ENCODE measurements around the gene APBA2. TPM values are rescaled to one million over a fixed set of nuclear protein-coding genes. Genes with fewer than 3 reads are reported as not detected.

The APBA2 gene
- total RNA-seq, 1 experiment from 2014 or later: 0.31 TPM

- no peaks in the 10 kb centered on the region for H3K27me3 ChIP-seq (ENCODE audit: control insufficient read depth, insufficient read depth, low read length)
- H3K4me3 ChIP-seq (ENCODE audit: low read depth in 2 of 2, low read length in 2 of 2): no peak overlapping the region
- intact Hi-C loops (cut with micrococcal nuclease; ENCODE audit: unreplicated experiment): no loop called here
- H3K27ac ChIP-seq (ENCODE audit: low read length): no peak overlapping the region
- ATAC-seq (no peak), DNase-seq (ENCODE audit: low read depth, low spot score) (no peak)
- no TSS peak for BruUV-seq (replicated peaks)
- POLR2A ChIA-PET: no interaction called here
- no peaks in the 10 kb centered on the region for H3K4me1 ChIP-seq (ENCODE audit: control insufficient read depth, insufficient read depth, low read length)
- H3K36me3 ChIP-seq (ENCODE audit: control insufficient read depth, insufficient read depth, low read length): no peaks in the 10 kb centered on the region
- TF ChIP-seq POLR2AphosphoS5 (IDR thresholded peaks at IDR 0.05; ENCODE audit: low read depth, low read length): no peak
- TF ChIP-seq, protein P1, sequence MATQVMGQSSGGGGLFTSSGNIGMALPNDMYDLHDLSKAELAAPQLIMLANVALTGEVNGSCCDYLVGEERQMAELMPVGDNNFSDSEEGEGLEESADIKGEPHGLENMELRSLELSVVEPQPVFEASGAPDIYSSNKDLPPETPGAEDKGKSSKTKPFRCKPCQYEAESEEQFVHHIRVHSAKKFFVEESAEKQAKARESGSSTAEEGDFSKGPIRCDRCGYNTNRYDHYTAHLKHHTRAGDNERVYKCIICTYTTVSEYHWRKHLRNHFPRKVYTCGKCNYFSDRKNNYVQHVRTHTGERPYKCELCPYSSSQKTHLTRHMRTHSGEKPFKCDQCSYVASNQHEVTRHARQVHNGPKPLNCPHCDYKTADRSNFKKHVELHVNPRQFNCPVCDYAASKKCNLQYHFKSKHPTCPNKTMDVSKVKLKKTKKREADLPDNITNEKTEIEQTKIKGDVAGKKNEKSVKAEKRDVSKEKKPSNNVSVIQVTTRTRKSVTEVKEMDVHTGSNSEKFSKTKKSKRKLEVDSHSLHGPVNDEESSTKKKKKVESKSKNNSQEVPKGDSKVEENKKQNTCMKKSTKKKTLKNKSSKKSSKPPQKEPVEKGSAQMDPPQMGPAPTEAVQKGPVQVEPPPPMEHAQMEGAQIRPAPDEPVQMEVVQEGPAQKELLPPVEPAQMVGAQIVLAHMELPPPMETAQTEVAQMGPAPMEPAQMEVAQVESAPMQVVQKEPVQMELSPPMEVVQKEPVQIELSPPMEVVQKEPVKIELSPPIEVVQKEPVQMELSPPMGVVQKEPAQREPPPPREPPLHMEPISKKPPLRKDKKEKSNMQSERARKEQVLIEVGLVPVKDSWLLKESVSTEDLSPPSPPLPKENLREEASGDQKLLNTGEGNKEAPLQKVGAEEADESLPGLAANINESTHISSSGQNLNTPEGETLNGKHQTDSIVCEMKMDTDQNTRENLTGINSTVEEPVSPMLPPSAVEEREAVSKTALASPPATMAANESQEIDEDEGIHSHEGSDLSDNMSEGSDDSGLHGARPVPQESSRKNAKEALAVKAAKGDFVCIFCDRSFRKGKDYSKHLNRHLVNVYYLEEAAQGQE (IDR thresholded peaks at IDR 0.05; ENCODE audit: insufficient read depth in 1 of 2, low read depth in 2 of 2, low read length in 1 of 2): no peak
- in situ Hi-C loops (cut with HindIII; ENCODE audit: low pct_unique_long_range_greater_than_20kb, low sequenced_read_pairs): no loop called here
- H3K9me3 ChIP-seq (ENCODE audit: control insufficient read depth, insufficient read depth, low read depth, low read length): no peaks in the 10 kb centered on the region
- CTCF ChIA-PET: no interaction called here
Measured at GRCh38 chr15:28942046-28942445, 56.3 kb downstream of the APBA2 start.

DNA sequence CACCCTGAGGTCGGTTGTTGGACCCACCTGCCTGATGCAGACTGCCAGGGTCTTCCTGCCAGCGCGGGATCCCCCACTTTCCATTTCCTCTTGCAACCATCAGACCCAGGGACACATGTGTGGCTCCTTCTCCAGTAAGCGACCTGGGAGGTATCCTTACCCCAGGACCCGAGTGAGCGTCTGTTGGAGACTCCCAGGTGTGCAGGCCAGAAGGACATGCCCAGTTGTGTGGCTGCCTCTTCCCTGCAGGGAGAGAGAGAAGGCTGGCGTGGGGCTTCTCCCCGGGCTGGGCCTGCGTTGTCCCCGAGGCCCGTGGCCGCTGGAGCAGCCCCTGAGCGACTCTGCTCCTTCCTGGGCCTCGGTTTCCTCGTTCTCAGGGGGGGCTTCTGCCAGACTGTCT lies 56.8 kb downstream of the APBA2 start:
- no TSS peak for BruUV-seq (replicated peaks)
- TF ChIP-seq SIN3A (IDR thresholded peaks at IDR 0.05; ENCODE audit: borderline replicate concordance, insufficient read depth, low read depth, low read length) (no peak), TCF7L2 (IDR thresholded peaks at IDR 0.05; ENCODE audit: low read depth, low read length) (no peak), CTCF (IDR thresholded peaks at IDR 0.05) (no peak), POLR2AphosphoS5 (IDR thresholded peaks at IDR 0.05; ENCODE audit: low read depth, low read length) (no peak)
- TF ChIP-seq, protein P1 (IDR thresholded peaks at IDR 0.05; ENCODE audit: insufficient read depth in 1 of 2, low read depth in 2 of 2, low read length in 1 of 2): no peak
- H3K27ac ChIP-seq (ENCODE audit: low read length): no peak overlapping the region
- H3K9me3 ChIP-seq (ENCODE audit: control insufficient read depth, insufficient read depth, low read depth, low read length): no peaks in the 10 kb centered on the region
- H3K4me3 ChIP-seq (ENCODE audit: low read depth in 2 of 2, low read length in 2 of 2): no peak overlapping the region
- intact Hi-C loops (cut with micrococcal nuclease; ENCODE audit: unreplicated experiment): no loop called here
- DNase-seq (ENCODE audit: low read depth, low spot score) (no peak), ATAC-seq (no peak)
- CTCF ChIA-PET: no interaction called here
- H3K27me3 ChIP-seq (ENCODE audit: control insufficient read depth, insufficient read depth, low read length): no peaks in the 10 kb centered on the region
- no peaks in the 10 kb centered on the region for H3K4me1 ChIP-seq (ENCODE audit: control insufficient read depth, insufficient read depth, low read length)
- in situ Hi-C loops (cut with HindIII; ENCODE audit: low pct_unique_long_range_greater_than_20kb, low sequenced_read_pairs): no loop called here
- POLR2A ChIA-PET: no interaction called here
- no peaks in the 10 kb centered on the region for H3K36me3 ChIP-seq (ENCODE audit: control insufficient read depth, insufficient read depth, low read length)
